Measurements from ENCODE around the gene ATP2C2.

ATP2C2 gene

GRCh38 chr16:84331998-84332780 lies 36.1 kb upstream of the ATP2C2 start:
- TF ChIP-seq GATA2 (IDR thresholded peaks at IDR 0.05; ENCODE audit: low read depth, low read length): no peak
- no peak for TF ChIP-seq GATA3 (IDR thresholded peaks at IDR 0.05; ENCODE audit: low read depth, low read length)

- TF ChIP-seq GATA3 (IDR thresholded peaks at IDR 0.05; ENCODE audit: low read depth, low read length): no peak
- no peak for TF ChIP-seq GATA2 (IDR thresholded peaks at IDR 0.05; ENCODE audit: low read depth, low read length)
Measured at GRCh38 chr16:84332975-84333684, 35.2 kb upstream of the ATP2C2 start.

DNA sequence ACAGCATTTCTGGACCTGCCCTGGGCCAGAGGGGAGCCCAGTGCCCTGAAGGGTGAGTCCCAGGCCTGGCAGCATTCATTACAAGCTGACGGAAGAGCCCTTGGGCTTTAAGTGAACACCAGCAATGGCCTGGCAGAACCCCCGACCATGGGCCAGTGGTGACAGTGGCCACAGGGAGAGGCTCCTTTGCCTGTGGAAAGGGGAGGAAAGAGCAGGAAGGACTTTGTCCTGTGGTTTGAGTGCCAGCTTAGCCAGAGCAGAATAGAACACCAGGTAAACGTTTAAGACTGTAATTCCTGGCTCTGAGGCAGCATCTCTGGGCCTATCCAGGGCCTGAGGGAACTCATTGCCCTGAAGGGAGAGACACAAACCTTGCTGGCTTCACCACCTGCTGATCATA lies 34.3 kb upstream of the ATP2C2 start:
- TF ChIP-seq GATA2 (IDR thresholded peaks at IDR 0.05; ENCODE audit: low read depth, low read length) (no peak), GATA3 (IDR thresholded peaks at IDR 0.05; ENCODE audit: low read depth, low read length) (no peak)

DNA sequence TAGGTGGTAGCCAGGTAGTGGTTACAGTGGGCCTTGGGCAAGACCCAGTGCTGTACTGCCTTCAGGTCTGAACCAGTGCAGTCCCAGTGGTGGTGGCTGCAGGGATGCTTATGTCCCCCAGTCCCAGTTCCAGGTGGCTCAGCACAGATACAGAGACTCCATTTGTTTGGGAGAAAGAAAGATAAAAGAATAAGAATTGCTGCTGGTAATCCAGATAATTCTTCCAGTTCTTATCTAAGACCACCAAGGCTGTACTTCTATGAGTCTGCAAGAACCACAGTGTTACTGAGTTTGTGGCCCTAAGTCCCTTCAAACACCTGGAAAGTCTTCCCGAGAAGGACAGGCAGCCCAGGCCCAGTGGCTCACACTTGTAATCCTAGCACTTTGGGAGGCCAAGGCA lies 33.9 kb upstream of the ATP2C2 start:
- no peak for TF ChIP-seq GATA2 (IDR thresholded peaks at IDR 0.05; ENCODE audit: low read depth, low read length)
- no peak for TF ChIP-seq GATA3 (IDR thresholded peaks at IDR 0.05; ENCODE audit: low read depth, low read length)

- TF ChIP-seq GATA3 (IDR thresholded peaks at IDR 0.05; ENCODE audit: low read depth, low read length) (no peak), GATA2 (IDR thresholded peaks at IDR 0.05; ENCODE audit: low read depth, low read length) (no peak)
Measured at GRCh38 chr16:84339311-84339710, 29.0 kb upstream of the ATP2C2 start.

GRCh38 chr16:84339766-84340165 lies 28.6 kb upstream of the ATP2C2 start:
- TF ChIP-seq GATA3 (IDR thresholded peaks at IDR 0.05; ENCODE audit: low read depth, low read length): no peak
- TF ChIP-seq GATA2 (IDR thresholded peaks at IDR 0.05; ENCODE audit: low read depth, low read length): no peak

- TF ChIP-seq GATA2 (IDR thresholded peaks at IDR 0.05; ENCODE audit: low read depth, low read length) (no peak), GATA3 (IDR thresholded peaks at IDR 0.05; ENCODE audit: low read depth, low read length) (no peak)
Measured at GRCh38 chr16:84340325-84341040, 27.9 kb upstream of the ATP2C2 start.

DNA sequence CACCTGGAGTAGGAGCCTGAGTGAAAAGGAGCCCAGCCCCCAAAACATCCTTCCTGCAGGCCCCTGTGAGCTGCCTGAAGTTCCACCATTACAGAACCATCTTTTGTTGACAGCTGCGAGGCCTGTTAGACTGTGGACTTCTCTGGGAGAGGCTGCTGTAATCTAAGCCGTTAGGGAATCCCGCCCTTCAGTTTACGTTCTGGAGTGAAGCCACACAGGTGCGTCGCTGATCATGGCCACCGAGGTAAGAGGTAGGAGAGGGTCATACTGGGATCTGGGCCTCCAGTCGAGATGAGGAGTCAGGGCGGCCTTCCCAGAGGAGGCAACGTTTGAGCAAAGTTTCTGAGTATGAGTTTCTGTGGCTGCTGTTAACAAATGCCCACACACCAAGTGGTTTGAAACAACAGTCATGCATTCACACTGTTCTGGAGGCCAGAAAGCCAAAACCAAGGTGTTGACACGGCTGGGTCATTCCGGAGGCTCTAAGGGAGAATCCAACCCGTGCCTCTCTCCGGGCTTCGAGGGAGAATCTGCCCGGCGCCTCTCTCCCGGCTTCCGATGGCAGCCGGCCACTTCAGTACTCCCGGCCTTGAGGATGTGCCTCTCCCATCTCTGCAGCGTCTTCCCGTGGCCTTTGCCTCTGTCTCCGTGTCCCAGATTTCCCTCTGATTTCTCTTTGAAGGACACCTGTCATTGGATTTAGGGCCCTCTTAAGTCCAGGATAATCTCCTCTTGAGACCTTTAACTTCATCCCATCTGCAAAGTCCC lies 26.6 kb upstream of the ATP2C2 start:
- TF ChIP-seq GATA3 (IDR thresholded peaks at IDR 0.05; ENCODE audit: low read depth, low read length) (no peak), GATA2 (IDR thresholded peaks at IDR 0.05; ENCODE audit: low read depth, low read length) (no peak)

GRCh38 chr16:84344781-84345180 lies 23.6 kb upstream of the ATP2C2 start:
- no peak for TF ChIP-seq GATA2 (IDR thresholded peaks at IDR 0.05; ENCODE audit: low read depth, low read length)
- TF ChIP-seq GATA3 (IDR thresholded peaks at IDR 0.05; ENCODE audit: low read depth, low read length): no peak

DNA sequence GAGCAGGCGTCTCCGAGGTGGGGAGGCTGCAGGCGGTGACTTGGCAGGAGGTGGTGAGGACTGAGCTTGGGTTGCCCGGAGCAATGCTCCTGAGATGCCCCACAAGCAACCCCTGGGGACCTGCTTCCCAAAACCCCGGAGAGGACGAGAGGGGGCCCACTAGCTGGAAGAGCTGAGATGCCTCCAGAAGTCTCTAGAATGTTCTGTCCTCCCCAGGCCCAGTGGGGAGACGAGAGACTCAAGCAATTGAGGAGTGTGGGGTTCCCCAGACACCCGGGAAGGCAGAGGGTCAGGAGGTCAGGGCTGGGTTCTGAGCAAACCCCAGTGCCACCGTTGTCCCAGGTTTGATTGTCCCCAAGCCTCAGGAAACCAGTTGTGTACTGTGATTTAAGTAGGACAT lies 21.2 kb upstream of the ATP2C2 start:
- no peak for TF ChIP-seq GATA3 (IDR thresholded peaks at IDR 0.05; ENCODE audit: low read depth, low read length)
- no peak for TF ChIP-seq GATA2 (IDR thresholded peaks at IDR 0.05; ENCODE audit: low read depth, low read length)

- TF ChIP-seq GATA2 (IDR thresholded peaks at IDR 0.05; ENCODE audit: low read depth, low read length) (no peak), GATA3 (IDR thresholded peaks at IDR 0.05; ENCODE audit: low read depth, low read length) (no peak)
Measured at GRCh38 chr16:84348386-84348888, 19.9 kb upstream of the ATP2C2 start.

GRCh38 chr16:84349862-84350684 lies 18.3 kb upstream of the ATP2C2 start:
- no peak for TF ChIP-seq GATA3 (IDR thresholded peaks at IDR 0.05; ENCODE audit: low read depth, low read length)
